MM.1S (cell line): ENCODE results near the gene PLEKHA5.

ENCODE experiments used
- DNase-seq: peaks from one replicate; pipeline ENCODE4 v3.0.0-alpha.2; 2015
- H2AFZ ChIP-seq: fragments of 300-600 bp; sonication (generic); 2 replicates; pipeline ENCODE4 v1.6.0; 2016; ENCODE audit warnings: antibody characterized with exemption, low read length
- H3F3A ChIP-seq: fragments of 300-600 bp; sonication (generic); 2 replicates; pipeline ENCODE4 v1.6.1; 2016; ENCODE audit warnings: mild to moderate bottlenecking, antibody characterized with exemption, low read length, moderate library complexity, mixed read lengths; ENCODE audit not compliant: insufficient read depth
- H3K27ac ChIP-seq: fragments of 300-600 bp; sonication (generic); 2 replicates; pipeline ENCODE4 v1.5.1; 2016; ENCODE audit warnings: mild to moderate bottlenecking, low read length
- H3K27me3 ChIP-seq: fragments of 300-600 bp; sonication (generic); replicated peaks from 2 replicates; pipeline ENCODE4 v1.6.0; 2016; ENCODE audit warnings: low read length; ENCODE audit not compliant: insufficient read depth
- H3K36me3 ChIP-seq: fragments of 300-600 bp; sonication (generic); replicated peaks from 2 replicates; pipeline ENCODE4 v1.6.1; 2016; ENCODE audit warnings: mild to moderate bottlenecking, low read length, mixed read lengths; ENCODE audit not compliant: insufficient read depth
- H3K4me1 ChIP-seq: fragments of 300-600 bp; sonication (generic); 2 replicates; pipeline ENCODE4 v1.6.1; 2016; ENCODE audit warnings: low read length, mixed read lengths
- H3K4me2 ChIP-seq: fragments of 300-600 bp; sonication (generic); 2 replicates; pipeline ENCODE4 v1.6.0; 2016; ENCODE audit warnings: low read depth, low read length
- H3K4me3 ChIP-seq: fragments of 300-600 bp; sonication (generic); 2 replicates; pipeline ENCODE4 v1.5.1; 2016; ENCODE audit warnings: low read length, mixed read lengths
- H3K79me2 ChIP-seq: fragments of 300-600 bp; sonication (generic); 2 replicates; pipeline ENCODE4 v1.6.1; 2016; ENCODE audit warnings: mixed run types, low read length, mixed read lengths
- H3K9ac ChIP-seq: fragments of 300-600 bp; sonication (generic); 2 replicates; pipeline ENCODE4 v1.6.1; 2016; ENCODE audit warnings: low read length, mixed read lengths
- H3K9me2 ChIP-seq: fragments of 300-600 bp; sonication (generic); replicated peaks from 2 replicates; pipeline ENCODE4 v1.6.1; 2016; ENCODE audit warnings: mild to moderate bottlenecking, low read length, mixed read lengths; ENCODE audit not compliant: insufficient read depth
- H3K9me3 ChIP-seq: fragments of 300-600 bp; sonication (generic); replicated peaks from 2 replicates; pipeline ENCODE4 v1.6.1; 2016; ENCODE audit warnings: mild to moderate bottlenecking, low read length, mixed read lengths; ENCODE audit not compliant: insufficient read depth
- H4K20me1 ChIP-seq: fragments of 300-600 bp; sonication (generic); 2 replicates; pipeline ENCODE4 v1.6.1; 2016; ENCODE audit warnings: mild to moderate bottlenecking, low read length, moderate library complexity, mixed read lengths; ENCODE audit not compliant: insufficient read depth
- EZH2 ChIP-seq: fragments of 300-600 bp; sonication (generic); optimal IDR thresholded peaks from 2 replicates; pipeline ENCODE3; 2017; ENCODE audit warnings: low read depth, mild to moderate bottlenecking, antibody characterized with exemption, low read length, mixed read lengths
- EZH2phosphoT487 ChIP-seq: fragments of 300-600 bp; sonication (generic); IDR thresholded peaks from 2 replicates; pipeline ENCODE4 v1.6.1; 2018; ENCODE audit warnings: antibody characterized with exemption, low read length
- TF ChIP-seq, protein P1 (sequence below): fragments of 300-600 bp; sonication (generic); IDR thresholded peaks from 2 replicates; pipeline ENCODE4 v1.5.1; 2016; ENCODE audit warnings: antibody characterized with exemption, low read length, mixed read lengths

The PLEKHA5 gene

DNA sequence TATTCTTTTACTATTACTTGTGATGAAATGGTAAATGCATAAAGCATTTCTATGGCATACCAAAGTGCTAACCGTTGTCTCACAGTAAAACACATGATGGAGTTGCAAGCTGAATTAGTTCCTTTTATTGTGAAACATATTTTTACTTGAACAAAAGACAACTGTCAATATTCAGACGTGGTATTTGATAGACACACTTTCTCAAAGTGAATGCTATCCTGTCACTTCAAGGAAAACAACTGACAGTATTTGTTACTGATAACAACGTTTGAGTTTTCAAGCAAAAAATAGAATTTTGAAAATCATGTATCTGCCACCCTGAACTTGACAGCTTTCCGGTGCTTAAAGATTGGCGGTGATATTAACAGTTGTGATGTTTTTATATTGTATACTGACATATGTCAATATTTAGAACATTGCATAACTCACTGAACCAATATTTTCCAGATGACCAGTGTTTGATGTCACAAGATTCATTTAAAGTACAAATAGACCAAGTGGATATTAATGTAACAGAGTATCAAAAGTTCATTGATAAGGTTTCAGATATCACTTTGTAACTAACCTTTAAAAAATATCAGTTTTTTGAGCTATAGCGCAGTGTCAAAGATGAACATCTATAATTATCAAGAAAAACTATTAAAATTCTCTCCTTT lies 156.4 kb downstream of the PLEKHA5 start:
- H3K36me3 ChIP-seq = no peaks in the 10 kb centered on the region
- no peaks in the 10 kb centered on the region for H3F3A ChIP-seq
- no peaks in the 10 kb centered on the region for H3K9me3 ChIP-seq
- H3K9me2 ChIP-seq = no peaks in the 10 kb centered on the region
- H2AFZ ChIP-seq = no peak overlapping the region
- H3K27ac ChIP-seq = no peak overlapping the region
- H3K4me1 ChIP-seq = no peaks in the 10 kb centered on the region
- no peaks in the 10 kb centered on the region for H4K20me1 ChIP-seq
- no peaks in the 10 kb centered on the region for H3K27me3 ChIP-seq
- no peak for TF ChIP-seq EZH2
- DNase-seq = no peak
- no peaks in the 10 kb centered on the region for H3K79me2 ChIP-seq
- no peak overlapping the region for H3K4me3 ChIP-seq
- no peak overlapping the region for H3K9ac ChIP-seq
- no peak overlapping the region for H3K4me2 ChIP-seq

DNA sequence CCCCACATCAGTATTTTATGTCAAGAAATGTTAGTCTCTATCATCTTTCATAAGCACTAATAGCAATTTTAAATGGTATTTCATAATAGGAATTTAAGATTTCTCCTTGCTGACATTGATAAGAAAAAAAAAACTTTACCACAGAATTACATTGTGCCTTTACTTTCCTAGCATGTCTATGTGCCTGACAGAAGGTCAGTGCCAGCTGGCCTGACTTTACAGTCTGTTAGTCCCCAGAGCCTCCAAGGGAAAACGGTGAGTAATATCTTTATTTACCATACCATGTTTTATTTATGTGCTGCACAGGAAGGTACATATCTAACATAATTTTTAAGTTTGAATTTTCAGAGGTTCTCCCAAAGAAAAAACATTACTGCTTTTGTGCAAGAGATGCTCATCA lies 157.8 kb downstream of the PLEKHA5 start:
- no peaks in the 10 kb centered on the region for H3K36me3 ChIP-seq
- TF ChIP-seq, protein P1, sequence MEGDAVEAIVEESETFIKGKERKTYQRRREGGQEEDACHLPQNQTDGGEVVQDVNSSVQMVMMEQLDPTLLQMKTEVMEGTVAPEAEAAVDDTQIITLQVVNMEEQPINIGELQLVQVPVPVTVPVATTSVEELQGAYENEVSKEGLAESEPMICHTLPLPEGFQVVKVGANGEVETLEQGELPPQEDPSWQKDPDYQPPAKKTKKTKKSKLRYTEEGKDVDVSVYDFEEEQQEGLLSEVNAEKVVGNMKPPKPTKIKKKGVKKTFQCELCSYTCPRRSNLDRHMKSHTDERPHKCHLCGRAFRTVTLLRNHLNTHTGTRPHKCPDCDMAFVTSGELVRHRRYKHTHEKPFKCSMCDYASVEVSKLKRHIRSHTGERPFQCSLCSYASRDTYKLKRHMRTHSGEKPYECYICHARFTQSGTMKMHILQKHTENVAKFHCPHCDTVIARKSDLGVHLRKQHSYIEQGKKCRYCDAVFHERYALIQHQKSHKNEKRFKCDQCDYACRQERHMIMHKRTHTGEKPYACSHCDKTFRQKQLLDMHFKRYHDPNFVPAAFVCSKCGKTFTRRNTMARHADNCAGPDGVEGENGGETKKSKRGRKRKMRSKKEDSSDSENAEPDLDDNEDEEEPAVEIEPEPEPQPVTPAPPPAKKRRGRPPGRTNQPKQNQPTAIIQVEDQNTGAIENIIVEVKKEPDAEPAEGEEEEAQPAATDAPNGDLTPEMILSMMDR = no peak
- TF ChIP-seq EZH2 = no peak
- TF ChIP-seq EZH2phosphoT487 = no peak

DNA sequence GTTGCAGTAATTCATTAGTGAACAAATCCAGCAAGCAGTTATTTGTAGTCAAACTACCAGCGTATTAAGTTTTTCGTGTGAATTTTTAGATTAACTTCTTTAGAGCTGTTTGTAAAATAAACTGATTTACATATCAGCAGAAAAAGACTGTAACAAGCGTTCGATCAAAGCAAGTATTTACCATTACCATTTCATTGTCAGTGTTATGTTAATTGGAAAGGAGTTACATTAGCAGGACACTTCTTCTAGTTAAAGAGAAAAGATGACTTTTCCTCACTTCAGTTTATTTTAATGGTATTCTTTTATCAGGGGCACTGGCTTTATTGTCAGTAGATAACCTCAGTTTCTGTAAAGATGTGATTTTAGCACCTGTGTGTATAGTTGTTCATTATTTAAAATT lies 158.6 kb downstream of the PLEKHA5 start:
- no peaks in the 10 kb centered on the region for H3K9me3 ChIP-seq
- DNase-seq = no peak
- H3F3A ChIP-seq = no peaks in the 10 kb centered on the region
- H3K4me3 ChIP-seq = no peak overlapping the region
- no peak overlapping the region for H3K4me2 ChIP-seq
- H3K36me3 ChIP-seq = no peaks in the 10 kb centered on the region
- no peak overlapping the region for H3K27ac ChIP-seq
- H3K79me2 ChIP-seq = no peaks in the 10 kb centered on the region
- H3K9ac ChIP-seq = no peak overlapping the region
- H3K27me3 ChIP-seq = no peaks in the 10 kb centered on the region
- no peak overlapping the region for H2AFZ ChIP-seq
- H3K9me2 ChIP-seq = no peaks in the 10 kb centered on the region
- H3K4me1 ChIP-seq = no peaks in the 10 kb centered on the region
- H4K20me1 ChIP-seq = no peaks in the 10 kb centered on the region
- no peak for TF ChIP-seq EZH2phosphoT487
- TF ChIP-seq EZH2 = no peak
- TF ChIP-seq, protein P1 = no peak

More for the DNA sequence above, 157.8 kb downstream of the PLEKHA5 start:
- Histone ChIP-seq H3K4me2 (no peak overlapping the region), H3K9me2 (no peaks in the 10 kb centered on the region), H3F3A (no peaks in the 10 kb centered on the region), H3K27ac (no peak overlapping the region), H3K9ac (no peak overlapping the region), H3K79me2 (no peaks in the 10 kb centered on the region), H3K9me3 (no peaks in the 10 kb centered on the region), H3K4me1 (no peaks in the 10 kb centered on the region), H3K27me3 (no peaks in the 10 kb centered on the region), H2AFZ (no peak overlapping the region), H4K20me1 (no peaks in the 10 kb centered on the region), H3K4me3 (no peak overlapping the region)
- no peak for DNase-seq

DNA sequence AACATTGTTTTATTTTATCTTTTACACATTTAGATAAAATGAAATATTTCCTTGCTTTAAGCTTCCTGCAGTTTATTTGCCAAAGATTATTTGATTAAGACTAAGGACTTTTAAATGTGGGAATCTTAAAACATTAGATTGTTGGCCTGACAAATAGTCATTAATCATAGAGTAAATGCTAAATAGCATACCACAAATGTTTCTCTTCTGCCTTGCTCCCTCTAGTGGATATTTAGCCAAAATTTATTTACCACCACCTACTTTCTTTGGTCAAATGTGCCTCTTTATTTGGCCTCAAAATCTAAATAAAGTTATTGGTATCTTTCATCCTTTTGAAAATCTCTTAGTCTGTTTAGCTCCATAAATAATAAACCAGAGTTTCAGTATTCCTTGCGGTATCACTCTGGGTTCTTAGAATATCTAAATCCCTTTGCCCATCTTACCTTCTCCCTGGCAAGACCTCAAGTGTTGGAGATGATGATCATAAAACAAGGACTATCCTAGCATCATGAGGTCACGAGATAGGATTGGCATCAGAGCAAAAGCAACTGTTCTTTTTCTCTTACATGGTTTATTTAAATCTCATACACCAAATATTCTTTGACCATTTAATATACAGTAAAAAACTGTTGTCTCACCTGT lies 159.2 kb downstream of the PLEKHA5 start:
- no peaks in the 10 kb centered on the region for H3K79me2 ChIP-seq
- TF ChIP-seq, protein P1 = peak; percentile 63
- no peak for TF ChIP-seq EZH2phosphoT487
- no peaks in the 10 kb centered on the region for H3K27me3 ChIP-seq
- H3K27ac ChIP-seq = no peak overlapping the region
- no peaks in the 10 kb centered on the region for H3F3A ChIP-seq
- H2AFZ ChIP-seq = no peak overlapping the region
- H4K20me1 ChIP-seq = no peaks in the 10 kb centered on the region
- no peaks in the 10 kb centered on the region for H3K4me1 ChIP-seq
- H3K9ac ChIP-seq = no peak overlapping the region
- no peaks in the 10 kb centered on the region for H3K36me3 ChIP-seq
- no peaks in the 10 kb centered on the region for H3K9me2 ChIP-seq
- peak; percentile 33 for DNase-seq
- H3K9me3 ChIP-seq = no peaks in the 10 kb centered on the region
- no peak overlapping the region for H3K4me3 ChIP-seq
- H3K4me2 ChIP-seq = no peak overlapping the region
